GM19328 (cell line): ENCODE data around the gene DONSON.
"Not testable (repeated sequence)": the region's sequence is repeated elsewhere in the genome, so short reads cannot be mapped to it uniquely, and the experiment has no call there.

Source experiments
- ATAC-seq: cut with Tn5 transposase; IDR thresholded peaks from one replicate; pipeline ENCODE4 v1.9.1; 2021; ENCODE audit warnings: mild to moderate bottlenecking, moderate library complexity; ENCODE audit not compliant: unreplicated experiment

Gene DONSON

GRCh38 chr21:33588485-33589335 lies at the start of gene DONSON:
Gene DONSON, minus strand, starts transcription at chr21:33588684. Its CDS starts 43 bp downstream, at chr21:33588641.
- ATAC-seq: peak; percentile 89

- no peak for ATAC-seq
Observed at GRCh38 chr21:33634254-33634653, 45.8 kb upstream of the DONSON start.

- ATAC-seq: not testable (repeated sequence)
Observed at GRCh38 chr21:33626151-33626550, 37.7 kb upstream of the DONSON start.

- no peak for ATAC-seq
Observed at GRCh38 chr21:33622253-33622652, 33.8 kb upstream of the DONSON start.

GRCh38 chr21:33619726-33620125 lies 31.2 kb upstream of the DONSON start:
- ATAC-seq: no peak

GRCh38 chr21:33618407-33618806 lies 29.9 kb upstream of the DONSON start:
- no peak for ATAC-seq

- ATAC-seq: not testable (repeated sequence)
Observed at GRCh38 chr21:33617565-33617964, 29.1 kb upstream of the DONSON start.

- ATAC-seq: no peak
Observed at GRCh38 chr21:33611006-33611744, 22.7 kb upstream of the DONSON start.

- no peak for ATAC-seq
Observed at GRCh38 chr21:33608559-33608958, 20.1 kb upstream of the DONSON start.

- ATAC-seq: no peak
Observed at GRCh38 chr21:33598051-33598450, 9.6 kb upstream of the DONSON start.

- peak; percentile 34 for ATAC-seq
Observed at GRCh38 chr21:33587792-33588484, 546 bp downstream of the DONSON start.

GRCh38 chr21:33586927-33587326 lies 1.6 kb downstream of the DONSON start:
- no peak for ATAC-seq

- no peak for ATAC-seq
Observed at GRCh38 chr21:33584455-33584854, 4.0 kb downstream of the DONSON start.

- no peak for ATAC-seq
Observed at GRCh38 chr21:33578959-33579542, 9.4 kb downstream of the DONSON start.

- ATAC-seq: no peak
Observed at GRCh38 chr21:33578214-33578613, 10.3 kb downstream of the DONSON start.

- not testable (repeated sequence) for ATAC-seq
Observed at GRCh38 chr21:33576741-33577141, 11.7 kb downstream of the DONSON start.

GRCh38 chr21:33572350-33572749 lies 16.1 kb downstream of the DONSON start:
- ATAC-seq: no peak

GRCh38 chr21:33569991-33570390 lies 18.5 kb downstream of the DONSON start:
- no peak for ATAC-seq

- ATAC-seq: no peak
Observed at GRCh38 chr21:33568448-33568847, 20.0 kb downstream of the DONSON start.

GRCh38 chr21:33567914-33568313 lies 20.6 kb downstream of the DONSON start:
- no peak for ATAC-seq

GRCh38 chr21:33566514-33566913 lies 22.0 kb downstream of the DONSON start:
- ATAC-seq: no peak
